Activated T-helper 1 cell treated with anti-CD3 and anti-CD28 coated beads, Interleukin-12 subunit alpha, Interleukin-12 subunit beta, Interleukin-2, Interleukin-4 antibody, amounts not matched to agents 30 ng/mL and 10 ng/mL and 1 ng/mL, durations not matched to agents 14 hours and 24 hours and 36 hours (primary cell): ENCODE data around the gene HOMEZ. TPM values are rescaled to one million over a fixed set of nuclear protein-coding genes. Genes with fewer than 3 reads are reported as not detected.

Experiments
- DNase-seq: peaks from one replicate; pipeline ENCODE4 v3.0.0; 2021; ENCODE audit warnings: low spot score
- H3K27ac Mint-ChIP-seq: one replicate; pipeline ENCODE4 v1.8.0; 2021; ENCODE audit warnings: mild to moderate bottlenecking, mixed read lengths
- H3K27me3 Mint-ChIP-seq: one replicate; pipeline ENCODE4 v1.8.0; 2022; ENCODE audit warnings: mild to moderate bottlenecking, moderate library complexity, mixed read lengths; ENCODE audit not compliant: insufficient read depth
- H3K36me3 Mint-ChIP-seq: one replicate; pipeline ENCODE4 v1.8.0; 2021; ENCODE audit warnings: low read depth, mixed read lengths
- H3K4me1 Mint-ChIP-seq: one replicate; pipeline ENCODE4 v1.8.0; 2021; ENCODE audit warnings: low read depth, mixed read lengths
- H3K4me3 Mint-ChIP-seq: one replicate; pipeline ENCODE4 v1.8.0; 2021; ENCODE audit warnings: mild to moderate bottlenecking, moderate library complexity, mixed read lengths
- H3K9me3 Mint-ChIP-seq: one replicate; pipeline ENCODE4 v1.8.0; 2021; ENCODE audit warnings: mixed read lengths
- intact Hi-C: fragments of 100-400 bp; cut with micrococcal nuclease; formaldehyde crosslinking; loops from one replicate; pipeline ENCODE4 v1.15.1; 2024
- total RNA-seq: library from RNA; stranded (reverse); gene quantifications from 2 replicates; pipeline ENCODE4 v1.2.3, GENCODE V29; 2022

The HOMEZ gene
- total RNA-seq, 1 donor from 2014 or later: 10.9 TPM

GRCh38 chr14:23301288-23301968, 15.5 kb upstream of the HOMEZ start:
- H3K36me3 Mint-ChIP-seq: peaks cover 12% of the 10 kb centered on the region
- H3K4me1 Mint-ChIP-seq: peaks cover 29% of the 10 kb centered on the region
- no peaks in the 10 kb centered on the region for H3K27me3 Mint-ChIP-seq

GRCh38 chr14:23300687-23301223, 14.8 kb upstream of the HOMEZ start:
- Mint-ChIP-seq H3K9me3 (no peaks in the 10 kb centered on the region), H3K4me3 (peak overlapping the region; percentile 91), H3K27ac (peak overlapping the region; percentile 95), H3K27me3 (no peaks in the 10 kb centered on the region), H3K4me1 (peaks cover 29% of the 10 kb centered on the region), H3K36me3 (peaks cover 12% of the 10 kb centered on the region)
- no peak for DNase-seq
- intact Hi-C loops: loop anchor here (1.0 to 5.0 kb wide), 9 partner anchors 14 to 713 kb away; partner anchors contain the start of genes ACIN1, C14orf119, DAD1 and HOMEZ

More at GRCh38 chr14:23301288-23301968, 15.5 kb upstream of the HOMEZ start:
- intact Hi-C loops: loop anchor here (1.0 to 5.0 kb wide), 8 partner anchors 15 to 714 kb away; partner anchors contain the start of genes ACIN1, C14orf119, DAD1 and HOMEZ
- Mint-ChIP-seq H3K4me3 (peak overlapping the region; percentile 91), H3K9me3 (no peaks in the 10 kb centered on the region), H3K27ac (peak overlapping the region; percentile 97)
- peak; percentile 99 for DNase-seq

- peak overlapping the region; percentile 91 for H3K4me3 Mint-ChIP-seq
- peaks cover 34% of the 10 kb centered on the region for H3K4me1 Mint-ChIP-seq
- DNase-seq: no peak
- H3K27me3 Mint-ChIP-seq: no peaks in the 10 kb centered on the region
- H3K36me3 Mint-ChIP-seq: peaks cover 14% of the 10 kb centered on the region
- peak overlapping the region; percentile 95 for H3K27ac Mint-ChIP-seq
- no peaks in the 10 kb centered on the region for H3K9me3 Mint-ChIP-seq
- intact Hi-C loops: loop anchor here (1.0 to 5.0 kb wide), 3 partner anchors 35 to 713 kb away; partner anchors contain the start of gene DAD1
Observed at GRCh38 chr14:23299986-23300686, 14.2 kb upstream of the HOMEZ start.

- Mint-ChIP-seq H3K4me1 (peaks cover 39% of the 10 kb centered on the region), H3K27me3 (no peaks in the 10 kb centered on the region), H3K4me3 (peak overlapping the region; percentile 91), H3K27ac (peak overlapping the region; percentile 24), H3K36me3 (peaks cover 14% of the 10 kb centered on the region), H3K9me3 (no peaks in the 10 kb centered on the region)
- intact Hi-C loops: loop anchor here (1.0 kb wide), 1 partner anchor 34 kb away; no protein-coding TSS in a partner anchor
- no peak for DNase-seq
Observed at GRCh38 chr14:23299211-23299957, 13.5 kb upstream of the HOMEZ start.

GRCh38 chr14:23297611-23298277, 11.8 kb upstream of the HOMEZ start:
- peaks cover 2% of the 10 kb centered on the region for H3K27me3 Mint-ChIP-seq
- peaks cover 26% of the 10 kb centered on the region for H3K4me1 Mint-ChIP-seq
- H3K36me3 Mint-ChIP-seq: peaks cover 14% of the 10 kb centered on the region
- H3K27ac Mint-ChIP-seq: no peak overlapping the region
- no peak overlapping the region for H3K4me3 Mint-ChIP-seq
- intact Hi-C loops: no loop called here
- no peaks in the 10 kb centered on the region for H3K9me3 Mint-ChIP-seq
- no peak for DNase-seq

GRCh38 chr14:23297096-23297495, 11.2 kb upstream of the HOMEZ start:
- intact Hi-C loops: no loop called here
- Mint-ChIP-seq H3K4me1 (peaks cover 26% of the 10 kb centered on the region), H3K4me3 (no peak overlapping the region), H3K9me3 (no peaks in the 10 kb centered on the region), H3K27me3 (peaks cover 2% of the 10 kb centered on the region), H3K36me3 (peaks cover 14% of the 10 kb centered on the region), H3K27ac (no peak overlapping the region)
- DNase-seq: no peak

GRCh38 chr14:23296012-23296777, 10.3 kb upstream of the HOMEZ start:
- intact Hi-C loops: no loop called here

GRCh38 chr14:23294734-23295561, 9.0 kb upstream of the HOMEZ start:
- peaks cover 2% of the 10 kb centered on the region for H3K27me3 Mint-ChIP-seq
- intact Hi-C loops: loop anchor here (1.0 kb wide), 2 partner anchors 9 to 30 kb away; partner anchors contain the start of gene HOMEZ
- H3K9me3 Mint-ChIP-seq: no peaks in the 10 kb centered on the region
- H3K36me3 Mint-ChIP-seq: peaks cover 14% of the 10 kb centered on the region
- H3K27ac Mint-ChIP-seq: peak overlapping the region; percentile 67
- H3K4me3 Mint-ChIP-seq: no peak overlapping the region
- peak; percentile 50 for DNase-seq
- H3K4me1 Mint-ChIP-seq: peaks cover 19% of the 10 kb centered on the region

More at GRCh38 chr14:23296012-23296777, 10.3 kb upstream of the HOMEZ start:
- H3K27ac Mint-ChIP-seq: no peak overlapping the region
- no peak for DNase-seq
- peaks cover 26% of the 10 kb centered on the region for H3K4me1 Mint-ChIP-seq
- H3K36me3 Mint-ChIP-seq: peaks cover 14% of the 10 kb centered on the region
- H3K4me3 Mint-ChIP-seq: no peak overlapping the region
- peaks cover 2% of the 10 kb centered on the region for H3K27me3 Mint-ChIP-seq
- H3K9me3 Mint-ChIP-seq: no peaks in the 10 kb centered on the region

GRCh38 chr14:23286902-23287479, 1.1 kb upstream of the HOMEZ start:
- intact Hi-C loops: loop anchor here (1.0 to 2.0 kb wide), 8 partner anchors 8 to 280 kb away; partner anchors contain the start of genes ACIN1, C14orf119, NGDN and PABPN1
- peaks cover 5% of the 10 kb centered on the region for H3K36me3 Mint-ChIP-seq
- H3K27ac Mint-ChIP-seq: peak overlapping the region; percentile 90
- H3K4me1 Mint-ChIP-seq: peaks cover 26% of the 10 kb centered on the region
- H3K27me3 Mint-ChIP-seq: no peaks in the 10 kb centered on the region
- DNase-seq: no peak
- H3K9me3 Mint-ChIP-seq: no peaks in the 10 kb centered on the region
- H3K4me3 Mint-ChIP-seq: peak overlapping the region; percentile 99

- Mint-ChIP-seq H3K27ac (peak overlapping the region; percentile 95), H3K27me3 (no peaks in the 10 kb centered on the region), H3K9me3 (no peaks in the 10 kb centered on the region), H3K4me3 (peak overlapping the region; percentile 99), H3K36me3 (peaks cover 7% of the 10 kb centered on the region), H3K4me1 (peaks cover 26% of the 10 kb centered on the region)
- no peak for DNase-seq
- intact Hi-C loops: loop anchor here (1.0 to 2.0 kb wide), 8 partner anchors 10 to 279 kb away; partner anchors contain the start of genes ACIN1, C14orf119, NGDN and PABPN1
Observed at GRCh38 chr14:23285530-23286019, 357 bp downstream of the HOMEZ start.
